Activated CD4-positive, alpha-beta T cell treated with anti-CD3 and anti-CD28 coated beads, Interleukin-2, amount 50 U/mL, for 16 hours (primary cell): ENCODE data around the gene ARPC2.

Experiments
- DNase-seq: peaks from one replicate; pipeline ENCODE4 v3.0.0-alpha.2; 2020

Gene ARPC2

GRCh38 chr2:218217360-218218267 lies 625 bp downstream of the ARPC2 start:
- peak; percentile 73 for DNase-seq

GRCh38 chr2:218218268-218219185 lies 1.5 kb downstream of the ARPC2 start:
- peak; percentile 69 for DNase-seq

- no peak for DNase-seq
These were observed 2.9 kb downstream of the ARPC2 start for GRCh38 chr2:218219934-218220333.

- no peak for DNase-seq
These were observed 4.0 kb downstream of the ARPC2 start for GRCh38 chr2:218221000-218221399.

GRCh38 chr2:218223046-218223445 lies 6.1 kb downstream of the ARPC2 start:
- DNase-seq: peak; percentile 37

- DNase-seq: no peak
These were observed 7.2 kb downstream of the ARPC2 start for GRCh38 chr2:218224186-218224585.

GRCh38 chr2:218226903-218227302 lies 9.9 kb downstream of the ARPC2 start:
- DNase-seq: no peak

GRCh38 chr2:218228366-218229090 lies 11.5 kb downstream of the ARPC2 start:
- DNase-seq: no peak

GRCh38 chr2:218229239-218229638 lies 12.2 kb downstream of the ARPC2 start:
- peak; percentile 90 for DNase-seq

GRCh38 chr2:218229851-218230250 lies 12.9 kb downstream of the ARPC2 start:
- peak; percentile 34 for DNase-seq

- DNase-seq: peak; percentile 73
These were observed 13.9 kb downstream of the ARPC2 start for GRCh38 chr2:218230882-218231281.

- DNase-seq: no peak
These were observed 16.6 kb downstream of the ARPC2 start for GRCh38 chr2:218233543-218233942.

- no peak for DNase-seq
These were observed 17.5 kb downstream of the ARPC2 start for GRCh38 chr2:218234521-218234920.

GRCh38 chr2:218235017-218235416 lies 18.0 kb downstream of the ARPC2 start:
- no peak for DNase-seq

GRCh38 chr2:218236829-218237228 lies 19.8 kb downstream of the ARPC2 start:
- DNase-seq: no peak

- no peak for DNase-seq
These were observed 21.9 kb downstream of the ARPC2 start for GRCh38 chr2:218238887-218239286.

GRCh38 chr2:218244204-218244603 lies 27.2 kb downstream of the ARPC2 start:
- no peak for DNase-seq

- DNase-seq: no peak
These were observed 27.7 kb downstream of the ARPC2 start for GRCh38 chr2:218244665-218245064.

GRCh38 chr2:218245214-218245613 lies 28.2 kb downstream of the ARPC2 start:
- DNase-seq: no peak

- DNase-seq: no peak
These were observed 32.7 kb downstream of the ARPC2 start for GRCh38 chr2:218249691-218250090.

- DNase-seq: no peak
These were observed 35.7 kb downstream of the ARPC2 start for GRCh38 chr2:218252509-218253231.

GRCh38 chr2:218253232-218253625 lies 36.2 kb downstream of the ARPC2 start:
- DNase-seq: no peak
